D341Med (cell line): ENCODE measurements around the gene EIF4B.
"Not testable (repeated sequence)": the region's sequence is repeated elsewhere in the genome, so short reads cannot be mapped to it uniquely, and the experiment has no call there.

Source experiments
- DNase-seq: peaks from one replicate; pipeline ENCODE4 v3.0.0; 2012; ENCODE audit warnings: low spot score

The EIF4B gene, protein sequence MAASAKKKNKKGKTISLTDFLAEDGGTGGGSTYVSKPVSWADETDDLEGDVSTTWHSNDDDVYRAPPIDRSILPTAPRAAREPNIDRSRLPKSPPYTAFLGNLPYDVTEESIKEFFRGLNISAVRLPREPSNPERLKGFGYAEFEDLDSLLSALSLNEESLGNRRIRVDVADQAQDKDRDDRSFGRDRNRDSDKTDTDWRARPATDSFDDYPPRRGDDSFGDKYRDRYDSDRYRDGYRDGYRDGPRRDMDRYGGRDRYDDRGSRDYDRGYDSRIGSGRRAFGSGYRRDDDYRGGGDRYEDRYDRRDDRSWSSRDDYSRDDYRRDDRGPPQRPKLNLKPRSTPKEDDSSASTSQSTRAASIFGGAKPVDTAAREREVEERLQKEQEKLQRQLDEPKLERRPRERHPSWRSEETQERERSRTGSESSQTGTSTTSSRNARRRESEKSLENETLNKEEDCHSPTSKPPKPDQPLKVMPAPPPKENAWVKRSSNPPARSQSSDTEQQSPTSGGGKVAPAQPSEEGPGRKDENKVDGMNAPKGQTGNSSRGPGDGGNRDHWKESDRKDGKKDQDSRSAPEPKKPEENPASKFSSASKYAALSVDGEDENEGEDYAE

GRCh38 chr12:53005986-53006809, at the start of gene EIF4B:
EIF4B (plus strand) TSS chr12:53006456; CDS start chr12:53006484, 28 bp downstream.
- peak; percentile 97 for DNase-seq

GRCh38 chr12:52956987-52957386, 49.3 kb upstream of the EIF4B start:
- DNase-seq, result peak; percentile 84

- peak; percentile 17 for DNase-seq
These were observed 41.5 kb upstream of the EIF4B start for GRCh38 chr12:52964556-52965336.

- no peak for DNase-seq
These were observed 40.9 kb upstream of the EIF4B start for GRCh38 chr12:52965337-52965731.

DNA sequence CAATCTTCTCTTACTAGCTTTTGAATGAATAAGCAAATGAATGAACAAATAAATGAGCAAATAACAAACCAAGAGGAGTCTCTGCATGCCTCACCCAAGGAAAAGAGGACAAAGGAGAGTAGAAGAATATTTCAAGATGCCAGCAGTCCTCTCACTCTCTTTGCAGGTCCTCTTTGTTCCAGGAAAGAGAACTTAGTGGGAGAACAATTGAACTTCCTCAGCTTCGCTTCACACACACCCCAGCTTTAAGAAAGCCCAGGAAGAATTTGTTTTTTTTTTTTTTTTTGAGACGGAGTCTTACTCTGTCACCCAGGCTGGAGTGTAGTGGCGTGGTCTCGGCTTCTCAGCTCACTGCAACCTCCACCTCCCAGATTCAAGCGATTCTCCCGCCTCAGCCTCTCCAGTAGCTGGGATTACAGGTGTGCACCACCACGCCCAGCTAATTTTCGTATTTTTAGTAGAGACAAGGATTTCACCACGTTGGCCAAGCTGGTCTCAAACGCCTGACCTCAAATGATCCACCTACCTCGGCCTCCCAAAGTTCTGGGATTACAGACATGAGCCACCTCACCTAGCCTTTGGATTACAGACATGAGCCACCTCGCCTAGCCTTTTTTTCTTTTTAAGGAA, 37.0 kb upstream of the EIF4B start:
- no peak for DNase-seq

- DNase-seq, result no peak
These were observed 36.3 kb upstream of the EIF4B start for GRCh38 chr12:52969828-52970569.

GRCh38 chr12:52971679-52972329, 34.5 kb upstream of the EIF4B start:
- DNase-seq, result peak; percentile 22

- no peak for DNase-seq
These were observed 31.1 kb upstream of the EIF4B start for GRCh38 chr12:52975204-52975603.

GRCh38 chr12:52975820-52976573, 30.3 kb upstream of the EIF4B start:
- no peak for DNase-seq

DNA sequence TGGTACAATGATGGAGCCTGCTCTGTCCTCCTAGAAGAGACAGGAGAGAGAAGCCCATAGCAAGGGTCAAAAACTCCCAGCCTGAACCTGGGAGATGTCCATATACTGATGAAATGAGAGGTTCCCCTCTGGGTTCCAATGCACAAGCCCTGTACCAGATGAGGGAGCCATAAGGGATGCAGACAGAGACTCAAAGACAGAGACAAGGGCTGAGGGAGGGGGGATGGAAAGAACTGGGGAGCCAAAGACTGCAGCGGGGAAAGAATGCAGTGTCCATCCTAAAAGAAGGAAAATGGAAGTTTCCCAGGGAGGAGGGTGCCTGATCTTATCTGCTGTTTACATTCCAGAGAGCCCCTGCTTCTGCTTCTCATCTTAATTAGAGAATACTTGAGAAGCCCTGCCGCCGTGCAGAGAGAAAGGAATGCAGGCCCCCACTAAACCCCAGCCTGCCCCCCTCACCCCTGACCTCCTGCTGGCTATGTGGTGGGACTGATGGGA, 29.6 kb upstream of the EIF4B start:
- no peak for DNase-seq

- no peak for DNase-seq
These were observed 29.1 kb upstream of the EIF4B start for GRCh38 chr12:52977170-52977569.

DNA sequence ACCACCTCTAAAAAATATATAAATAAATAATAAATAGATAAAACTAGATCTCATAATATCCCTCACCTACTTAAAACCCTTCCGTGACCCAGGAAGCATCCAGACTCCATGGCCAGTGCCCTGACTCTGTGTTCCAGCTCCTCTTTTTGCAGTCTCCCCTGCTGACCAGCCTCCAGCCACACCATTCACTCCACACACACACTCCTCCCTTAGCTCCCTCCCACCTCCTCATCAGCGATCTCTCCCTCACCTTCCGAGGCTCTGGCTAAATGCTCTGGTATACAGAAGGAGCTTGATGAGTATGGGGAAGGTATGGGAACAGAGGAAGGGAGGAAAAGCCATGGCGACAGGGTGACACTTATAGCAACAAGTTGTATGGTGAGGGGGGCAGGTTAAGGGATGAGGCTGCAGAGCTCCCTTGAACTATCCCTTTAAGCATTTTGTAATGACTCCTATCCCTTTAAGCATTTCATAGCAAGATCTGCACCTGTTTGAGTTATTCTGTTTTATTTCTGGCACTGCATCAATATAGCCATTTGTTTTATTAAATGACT, 26.1 kb upstream of the EIF4B start:
- no peak for DNase-seq

DNA sequence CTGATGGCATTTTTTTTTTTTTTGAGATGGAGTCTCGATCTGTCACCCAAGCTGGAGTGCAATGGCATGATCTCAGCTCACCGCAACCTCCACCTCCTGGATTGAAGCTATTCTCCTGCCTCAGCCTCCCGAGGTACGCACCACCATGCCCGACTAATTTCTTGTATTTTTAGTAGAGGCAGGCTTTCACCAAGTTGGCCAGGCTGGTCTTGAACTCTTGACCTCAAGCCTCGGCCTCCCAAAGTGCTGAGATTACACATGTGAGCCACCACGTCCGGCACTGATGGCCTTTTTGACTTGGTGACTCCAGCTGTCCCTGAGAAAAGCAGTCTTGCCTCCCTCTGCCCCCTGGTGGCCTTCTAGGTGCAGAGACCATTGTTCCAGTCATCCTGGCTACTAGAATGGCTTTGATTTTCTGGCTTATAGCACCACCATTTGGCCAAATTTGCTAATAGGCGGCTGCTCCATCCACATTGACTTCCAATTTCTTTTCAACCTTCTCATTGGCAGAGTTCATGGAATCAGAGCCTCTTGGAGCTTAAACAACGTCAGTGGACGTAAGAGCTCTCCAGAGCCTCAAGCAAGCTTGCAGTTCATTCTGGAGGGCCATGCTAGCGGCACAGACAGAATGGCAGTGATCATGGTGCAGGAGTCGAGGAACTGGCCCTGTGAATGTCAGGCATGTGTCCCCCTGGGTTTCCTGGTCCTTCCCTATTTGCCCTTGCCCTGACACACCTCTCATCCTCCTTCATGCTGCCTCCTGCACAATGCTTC, 25.4 kb upstream of the EIF4B start:
- DNase-seq, result peak; percentile 84

DNA sequence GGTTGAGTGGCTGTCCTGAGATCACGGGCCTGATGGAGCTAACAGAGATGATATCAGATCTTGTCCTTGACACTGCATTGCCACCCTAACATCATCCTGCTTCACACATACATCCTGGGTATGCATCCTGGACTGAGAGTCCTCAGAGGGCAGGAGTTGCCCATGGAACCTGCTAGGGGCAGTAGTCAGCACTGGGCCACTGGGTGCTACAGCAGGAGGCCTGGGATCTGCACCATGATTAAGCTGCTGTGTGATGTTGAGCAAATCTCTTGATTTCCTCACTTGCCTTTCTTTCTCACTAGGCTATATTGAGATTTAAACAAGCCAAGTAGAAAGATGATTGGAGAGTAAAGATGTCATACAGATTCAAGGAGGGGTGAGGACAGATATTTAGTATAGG, 22.1 kb upstream of the EIF4B start:
- no peak for DNase-seq

DNA sequence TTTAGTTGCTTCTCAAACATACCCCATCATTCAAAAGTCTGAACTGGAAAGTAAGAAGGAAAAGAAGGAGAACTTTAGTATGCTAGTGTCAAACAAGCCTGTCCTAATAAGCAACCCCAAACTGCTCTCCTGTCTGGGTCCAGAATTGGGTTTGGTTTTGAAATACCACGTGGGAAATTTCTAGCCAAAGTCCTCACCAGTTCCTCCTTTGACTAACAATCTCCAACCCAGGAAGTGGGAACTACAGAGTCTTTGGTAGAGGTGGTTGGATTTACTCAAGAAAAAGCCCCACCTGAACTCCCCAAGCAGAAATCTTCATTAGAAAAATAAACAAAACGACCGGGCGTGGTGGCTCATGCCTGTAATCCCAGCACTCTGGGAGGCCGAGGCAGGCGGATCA, 17.4 kb upstream of the EIF4B start:
- no peak for DNase-seq

DNA sequence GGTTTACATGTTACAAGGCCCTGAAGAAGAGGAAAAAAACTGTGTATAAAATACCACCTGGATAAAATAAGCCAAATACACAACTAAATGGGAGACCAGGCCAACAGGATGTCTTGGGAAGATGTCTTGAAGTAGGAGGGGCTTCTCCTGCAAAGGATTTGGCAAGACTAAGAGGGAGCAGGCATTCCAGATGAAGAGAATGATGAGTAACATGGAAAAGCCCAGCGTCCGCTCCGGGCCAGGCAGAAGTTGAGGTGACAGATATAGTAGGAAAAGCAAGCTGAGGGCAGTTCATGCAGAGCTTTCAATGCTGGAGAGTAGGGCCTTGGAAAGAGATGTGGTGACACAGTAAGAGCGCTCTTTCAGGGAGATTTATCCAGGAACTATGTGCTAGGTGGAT, 16.1 kb upstream of the EIF4B start:
- no peak for DNase-seq

- not testable (repeated sequence) for DNase-seq
These were observed 14.0 kb upstream of the EIF4B start for GRCh38 chr12:52992240-52992639.
